A673 (cell line): ENCODE measurements around the gene RAMP1. TPM values are rescaled to one million over a fixed set of nuclear protein-coding genes. Genes with fewer than 3 reads are reported as not detected.

Experiments used
- Bru-seq: library from RNA; stranded (reverse); fragments of 400-500 nt; gene quantifications from one replicate; lab custom pipeline; 2021; lab: Mats Ljungman, UMichigan
- BruChase-seq, 2 experiments: library from RNA; stranded (reverse); fragments of 400-500 nt; gene quantifications; one replicate each; lab custom pipeline; 2021; lab: Mats Ljungman, UMichigan
- BruUV-seq: library from RNA; stranded (reverse); fragments of 400-500 nt; replicated peaks from 2 replicates; lab custom pipeline; 2021; lab: Mats Ljungman, UMichigan
- CTCF ChIA-PET: fragments of 300-600 bp; sonication (Branson Sonifier 250); formaldehyde crosslinking; loops from one replicate; lab custom pipeline; 2022; ENCODE audit warnings: antibody characterized with exemption; lab: Charles Lee
- POLR2A ChIA-PET: fragments of 300-600 bp; sonication (Branson Sonifier 250); formaldehyde crosslinking; loops from one replicate; lab custom pipeline; 2022; ENCODE audit warnings: antibody characterized with exemption; ENCODE audit not compliant: low non-redundant PET; lab: Charles Lee
- DNase-seq: peaks from one replicate; pipeline ENCODE4 v3.0.0-alpha.2; 2015; ENCODE audit warnings: low spot score
- H3K27ac ChIP-seq: fragments of 200-600 bp; sonication (generic); 2 replicates; pipeline ENCODE4 v1.5.1; 2016; ENCODE audit warnings: mixed run types, low read depth, mild to moderate bottlenecking, mixed read lengths, antibody characterized with exemption, low read length; ENCODE audit not compliant: poor library complexity, severe bottlenecking
- H3K27me3 ChIP-seq: fragments of 200-600 bp; sonication (generic); replicated peaks from 2 replicates; pipeline ENCODE4 v1.6.1; 2017; ENCODE audit warnings: mixed run types, low read depth, mild to moderate bottlenecking, mixed read lengths, antibody characterized with exemption, low read length; ENCODE audit not compliant: insufficient read depth, poor library complexity
- H3K36me3 ChIP-seq: fragments of 200-600 bp; sonication (generic); 2 replicates; pipeline ENCODE4 v1.6.1; 2016; ENCODE audit warnings: mixed run types, mild to moderate bottlenecking, mixed read lengths, antibody characterized with exemption, low read length; ENCODE audit not compliant: insufficient read depth, poor library complexity, severe bottlenecking
- H3K4me1 ChIP-seq: fragments of 200-600 bp; sonication (generic); 2 replicates; pipeline ENCODE4 v1.6.1; 2017; ENCODE audit warnings: mixed run types, mild to moderate bottlenecking, mixed read lengths, antibody characterized with exemption, low read length; ENCODE audit not compliant: insufficient read depth, poor library complexity, severe bottlenecking
- H3K4me3 ChIP-seq: fragments of 200-600 bp; sonication (generic); 2 replicates; pipeline ENCODE4 v1.5.1; 2016; ENCODE audit warnings: low read depth, mixed run types, mild to moderate bottlenecking, mixed read lengths, low read length; ENCODE audit not compliant: poor library complexity, severe bottlenecking
- H3K9me3 ChIP-seq: fragments of 200-600 bp; sonication (generic); 2 replicates; pipeline ENCODE4 v1.6.1; 2016; ENCODE audit warnings: mixed run types, low read depth, mild to moderate bottlenecking, mixed read lengths, antibody characterized with exemption, low read length; ENCODE audit not compliant: poor library complexity, severe bottlenecking
- EZH2 ChIP-seq: fragments of 200-600 bp; sonication (generic); IDR thresholded peaks from 2 replicates; pipeline ENCODE4 v1.6.1; 2017; ENCODE audit warnings: borderline replicate concordance, low read depth, mild to moderate bottlenecking, mixed read lengths, antibody characterized with exemption, low read length; ENCODE audit not compliant: poor library complexity, severe bottlenecking
- intact Hi-C: fragments of 100-400 bp; cut with micrococcal nuclease; formaldehyde crosslinking; loops from one replicate; pipeline ENCODE4 v1.10.0; 2022; ENCODE audit not compliant: unreplicated experiment
- long read RNA-seq: library from polyadenylated mRNA; stranded (forward); transcript quantifications from one replicate; pipeline ENCODE4 v2.0.0, GENCODE V29; 2022
- total RNA-seq: library from RNA; stranded (reverse); gene quantifications from 2 replicates; pipeline ENCODE4 v1.2.3, GENCODE V29; 2021
- TF ChIP-seq, protein P1 (sequence below): fragments of 300-800, 200-600 bp; sonication (generic); conservative IDR thresholded peaks from 2 replicates; pipeline ENCODE4 v1.5.1; 2017; ENCODE audit warnings: low read depth, mild to moderate bottlenecking, antibody characterized with exemption, low read length, moderate library complexity, mixed read lengths

Gene RAMP1
- total RNA-seq (22.0 and 24.8 TPM in 2 replicates), Bru-seq, nascent RNA (percentile 55 among the genes with signal in this experiment), BruChase-seq, experiment 1, labeled RNA remaining after a 2-hour chase (percentile 58 among the genes with signal in this experiment), BruChase-seq, experiment 2, labeled RNA remaining after a 6-hour chase (percentile 67 among the genes with signal in this experiment)
- long read RNA-seq, transcript RAMP1-201 (3 exons, 910 nt): major isoform, 18 of 23 reads
- long read RNA-seq, partial matches to known transcripts: 0 of 23 reads
- long read RNA-seq, other reads (novel, unspliced or antisense): 2 of 23 reads

DNA sequence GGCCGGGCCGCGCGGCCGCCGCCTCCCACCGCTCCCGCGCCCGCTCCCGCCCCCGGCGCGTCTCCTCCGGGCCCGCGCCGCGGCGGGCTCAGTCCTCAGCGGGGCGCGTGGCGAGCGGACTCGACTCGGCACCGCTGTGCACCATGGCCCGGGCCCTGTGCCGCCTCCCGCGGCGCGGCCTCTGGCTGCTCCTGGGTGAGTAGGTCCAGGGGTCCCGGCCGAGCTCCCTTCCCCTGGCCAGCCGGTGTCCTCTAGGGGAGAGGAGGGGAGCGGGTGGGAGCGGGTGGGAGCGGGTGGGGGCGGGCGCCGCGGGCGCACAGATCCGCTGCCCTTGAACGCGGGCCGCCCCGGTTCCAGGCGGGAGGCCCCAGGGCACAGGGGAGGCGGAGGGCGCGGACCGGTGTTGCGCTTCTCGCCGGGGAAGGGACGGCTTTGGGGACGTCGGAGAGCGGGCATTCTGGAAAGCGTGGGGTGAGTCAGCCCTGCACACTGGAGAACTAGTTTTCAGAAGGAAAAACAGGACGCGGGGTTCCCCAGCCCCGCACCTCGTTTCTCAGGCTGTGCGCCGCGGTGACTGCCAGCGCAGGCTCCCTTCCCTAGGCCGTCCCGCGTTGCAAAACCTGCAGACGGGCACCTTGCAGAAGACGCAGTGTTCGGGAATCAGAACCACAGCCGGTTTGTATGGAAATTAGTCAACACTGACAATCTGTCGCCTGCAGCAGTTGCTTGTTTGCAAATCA is at the start of gene RAMP1:
TSS of gene RAMP1 (plus strand) at position 91 of the 740 bp plus-strand sequence. CDS start at position 144, 53 bp downstream.
- Histone ChIP-seq H3K4me1 (peaks cover 4% of the 10 kb centered on the region), H3K27me3 (no peaks in the 10 kb centered on the region), H3K4me3 (peak within 1 kb of the TSS; percentile 55), H3K36me3 (no peaks in the 10 kb centered on the region), H3K9me3 (no peaks in the 10 kb centered on the region), H3K27ac (peak within 1 kb of the TSS; percentile 62)
- POLR2A ChIA-PET: no interaction called here
- intact Hi-C loops: loop anchor here (10.0 kb wide), 1 partner anchor 205 kb away; the partner anchor contains the start of gene SCLY
- CTCF ChIA-PET: no interaction called here
- BruUV-seq: no TSS peak
- no peak for TF ChIP-seq EZH2
- TF ChIP-seq, protein P1, sequence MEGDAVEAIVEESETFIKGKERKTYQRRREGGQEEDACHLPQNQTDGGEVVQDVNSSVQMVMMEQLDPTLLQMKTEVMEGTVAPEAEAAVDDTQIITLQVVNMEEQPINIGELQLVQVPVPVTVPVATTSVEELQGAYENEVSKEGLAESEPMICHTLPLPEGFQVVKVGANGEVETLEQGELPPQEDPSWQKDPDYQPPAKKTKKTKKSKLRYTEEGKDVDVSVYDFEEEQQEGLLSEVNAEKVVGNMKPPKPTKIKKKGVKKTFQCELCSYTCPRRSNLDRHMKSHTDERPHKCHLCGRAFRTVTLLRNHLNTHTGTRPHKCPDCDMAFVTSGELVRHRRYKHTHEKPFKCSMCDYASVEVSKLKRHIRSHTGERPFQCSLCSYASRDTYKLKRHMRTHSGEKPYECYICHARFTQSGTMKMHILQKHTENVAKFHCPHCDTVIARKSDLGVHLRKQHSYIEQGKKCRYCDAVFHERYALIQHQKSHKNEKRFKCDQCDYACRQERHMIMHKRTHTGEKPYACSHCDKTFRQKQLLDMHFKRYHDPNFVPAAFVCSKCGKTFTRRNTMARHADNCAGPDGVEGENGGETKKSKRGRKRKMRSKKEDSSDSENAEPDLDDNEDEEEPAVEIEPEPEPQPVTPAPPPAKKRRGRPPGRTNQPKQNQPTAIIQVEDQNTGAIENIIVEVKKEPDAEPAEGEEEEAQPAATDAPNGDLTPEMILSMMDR: no peak
- peak; percentile 33 for DNase-seq

- ChIA-PET POLR2A (no interaction called here), CTCF (no interaction called here)
- Histone ChIP-seq H3K27me3 (no peaks in the 10 kb centered on the region), H3K4me1 (peaks cover 17% of the 10 kb centered on the region), H3K4me3 (no peak overlapping the region), H3K27ac (no peak overlapping the region), H3K9me3 (no peaks in the 10 kb centered on the region), H3K36me3 (no peaks in the 10 kb centered on the region)
- intact Hi-C loops: no loop called here
- TF ChIP-seq, protein P1: no peak
- no peak for TF ChIP-seq EZH2
- BruUV-seq: no TSS peak
- no peak for DNase-seq
Observed at GRCh38 chr2:237815637-237816036, 43.8 kb upstream of the RAMP1 start.

GRCh38 chr2:237816531-237816930 is 42.9 kb upstream of the RAMP1 start:
- TF ChIP-seq EZH2: no peak
- Histone ChIP-seq H3K9me3 (no peaks in the 10 kb centered on the region), H3K36me3 (no peaks in the 10 kb centered on the region), H3K4me3 (no peak overlapping the region), H3K27ac (no peak overlapping the region), H3K4me1 (peaks cover 17% of the 10 kb centered on the region), H3K27me3 (no peaks in the 10 kb centered on the region)
- DNase-seq: no peak
- ChIA-PET CTCF (no interaction called here), POLR2A (no interaction called here)
- no TSS peak for BruUV-seq
- intact Hi-C loops: no loop called here
